Measurements from ENCODE around the gene PSMD9. TPM values are rescaled to one million over a fixed set of nuclear protein-coding genes. Genes with fewer than 3 reads are reported as not detected.

The PSMD9 gene
- total RNA-seq, 4 donors from 2014 or later: 21.7 to 57.3 (median 46.2) TPM

DNA sequence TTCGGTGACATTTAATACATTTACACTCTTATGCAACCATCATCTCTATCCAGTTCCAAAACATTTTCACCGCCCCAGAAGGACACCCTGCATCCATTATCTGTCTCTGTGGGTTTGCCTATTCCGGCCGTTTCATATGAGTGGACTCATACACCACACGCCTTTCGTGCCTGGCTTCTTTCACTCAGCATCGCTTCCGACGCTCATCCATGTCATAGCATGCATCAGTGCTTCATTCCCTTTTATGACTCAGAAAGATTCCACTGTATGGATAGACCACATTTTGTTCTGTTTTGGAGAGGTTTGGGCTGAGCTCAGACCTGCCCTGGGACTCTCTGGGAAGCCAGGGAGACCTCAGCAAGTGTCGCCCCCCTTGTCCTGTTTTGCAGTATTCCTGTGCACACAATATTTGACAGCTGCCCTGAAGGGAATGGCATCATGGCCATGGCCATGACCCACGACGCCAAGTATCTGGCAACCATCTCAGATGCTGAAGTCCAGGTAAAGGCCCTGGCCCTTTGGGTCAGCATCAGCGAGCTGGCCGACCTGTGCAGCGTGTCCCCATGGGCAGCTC, 53.6 kb downstream of the PSMD9 start:
- TF ChIP-seq POLR2A (IDR thresholded peaks at IDR 0.05) (no peak), EP300 (IDR thresholded peaks at IDR 0.05; ENCODE audit: low read depth) (no peak), POLR2AphosphoS5 (IDR thresholded peaks at IDR 0.05) (no peak)
- TF ChIP-seq, protein P1, sequence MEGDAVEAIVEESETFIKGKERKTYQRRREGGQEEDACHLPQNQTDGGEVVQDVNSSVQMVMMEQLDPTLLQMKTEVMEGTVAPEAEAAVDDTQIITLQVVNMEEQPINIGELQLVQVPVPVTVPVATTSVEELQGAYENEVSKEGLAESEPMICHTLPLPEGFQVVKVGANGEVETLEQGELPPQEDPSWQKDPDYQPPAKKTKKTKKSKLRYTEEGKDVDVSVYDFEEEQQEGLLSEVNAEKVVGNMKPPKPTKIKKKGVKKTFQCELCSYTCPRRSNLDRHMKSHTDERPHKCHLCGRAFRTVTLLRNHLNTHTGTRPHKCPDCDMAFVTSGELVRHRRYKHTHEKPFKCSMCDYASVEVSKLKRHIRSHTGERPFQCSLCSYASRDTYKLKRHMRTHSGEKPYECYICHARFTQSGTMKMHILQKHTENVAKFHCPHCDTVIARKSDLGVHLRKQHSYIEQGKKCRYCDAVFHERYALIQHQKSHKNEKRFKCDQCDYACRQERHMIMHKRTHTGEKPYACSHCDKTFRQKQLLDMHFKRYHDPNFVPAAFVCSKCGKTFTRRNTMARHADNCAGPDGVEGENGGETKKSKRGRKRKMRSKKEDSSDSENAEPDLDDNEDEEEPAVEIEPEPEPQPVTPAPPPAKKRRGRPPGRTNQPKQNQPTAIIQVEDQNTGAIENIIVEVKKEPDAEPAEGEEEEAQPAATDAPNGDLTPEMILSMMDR (IDR thresholded peaks at IDR 0.05): no peak
- intact Hi-C loops (cut with DNase I; ENCODE audit: low total_unique reads) (no loop called here), in situ Hi-C loops (cut with MboI; ENCODE audit: low pct_ligation_motif_present in 1 of 4, low pct_unique_long_range_greater_than_20kb in 1 of 4, low sequenced_read_pairs in 3 of 4) (no loop called here)

DNA sequence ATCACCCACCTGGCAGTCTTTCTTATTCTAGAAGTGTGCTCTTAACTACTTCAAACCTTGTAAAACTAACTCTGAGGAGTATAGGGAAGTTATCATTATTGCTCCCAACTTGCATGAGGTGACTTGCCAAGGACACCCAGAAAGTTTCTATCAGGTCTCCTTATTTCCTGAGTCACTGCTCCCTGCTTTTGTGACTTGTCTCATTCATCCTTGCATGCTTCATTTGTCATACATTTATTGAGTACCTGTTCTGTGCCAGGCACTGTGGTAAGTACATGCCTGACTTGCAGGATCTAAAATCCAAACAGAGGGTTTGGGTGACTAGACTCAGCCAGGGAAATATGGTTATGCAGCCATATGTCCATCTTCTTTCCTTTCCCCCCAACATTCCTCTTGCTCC, 55.3 kb downstream of the PSMD9 start:
- TF ChIP-seq POLR2AphosphoS5 (IDR thresholded peaks at IDR 0.05): no peak
- TF ChIP-seq, protein P1 (IDR thresholded peaks at IDR 0.05): no peak
- TF ChIP-seq POLR2A (IDR thresholded peaks at IDR 0.05): no peak
- no peak for TF ChIP-seq EP300 (IDR thresholded peaks at IDR 0.05; ENCODE audit: low read depth)
- in situ Hi-C loops (cut with MboI; ENCODE audit: low pct_ligation_motif_present in 1 of 4, low pct_unique_long_range_greater_than_20kb in 1 of 4, low sequenced_read_pairs in 3 of 4) (no loop called here), intact Hi-C loops (cut with DNase I; ENCODE audit: low total_unique reads) (no loop called here)
- H3K9me3 ChIP-seq: no peaks in the 10 kb centered on the region
- no peak for DNase-seq
- H3K36me3 ChIP-seq: no peaks in the 10 kb centered on the region
- H3K4me1 ChIP-seq: no peaks in the 10 kb centered on the region
- no peak overlapping the region for H3K27ac ChIP-seq
- no peaks in the 10 kb centered on the region for H3K27me3 ChIP-seq
- H3K4me3 ChIP-seq: no peak overlapping the region

More for the DNA sequence above, 53.6 kb downstream of the PSMD9 start:
- Histone ChIP-seq H3K27me3 (no peaks in the 10 kb centered on the region), H3K4me3 (no peak overlapping the region), H3K36me3 (no peaks in the 10 kb centered on the region), H3K9me3 (no peaks in the 10 kb centered on the region), H3K4me1 (no peaks in the 10 kb centered on the region), H3K27ac (no peak overlapping the region)
- no peak for DNase-seq
- WGBS, 2 donors (ENCODE audit: low coverage in 1 of 2): 97 to 100% methylated on average over 9 to 15 of the region's 15 CpGs

DNA sequence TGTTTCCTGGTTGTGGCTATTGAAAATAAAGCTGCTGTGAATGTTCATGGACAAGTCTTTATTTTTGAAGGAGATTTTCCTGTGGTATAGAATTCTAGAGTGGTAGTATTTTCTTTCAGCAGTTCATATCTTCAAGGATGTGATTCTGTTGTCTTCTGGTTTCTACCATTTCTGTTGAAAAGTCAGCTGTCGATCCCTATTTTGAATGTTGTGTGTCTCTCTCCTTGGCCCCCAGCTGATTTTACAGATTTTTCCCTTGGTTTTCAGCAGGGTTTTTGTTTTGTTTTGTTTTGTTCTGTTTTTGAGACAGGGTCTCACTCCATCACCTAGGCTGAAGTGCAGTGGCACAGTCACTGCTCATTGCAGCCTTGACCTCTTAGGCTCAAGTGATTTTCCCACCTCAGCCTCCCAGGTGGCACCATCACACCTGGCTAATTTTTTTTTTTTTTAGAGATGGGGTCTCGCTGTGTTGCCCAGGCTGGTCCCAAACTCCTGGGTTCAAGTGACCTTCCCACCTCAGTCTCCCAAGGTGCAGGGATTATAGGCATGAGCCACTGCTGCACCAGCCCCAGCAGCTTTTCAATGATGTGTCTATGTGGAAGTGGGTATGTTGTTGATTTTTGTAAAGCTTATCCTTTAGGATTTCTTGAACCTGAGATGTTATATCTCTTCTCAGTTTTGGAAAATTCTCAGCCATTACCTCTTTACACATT, 57.9 kb downstream of the PSMD9 start:
- H3K4me1 ChIP-seq: no peaks in the 10 kb centered on the region
- no peak overlapping the region for H3K27ac ChIP-seq
- TF ChIP-seq, protein P1 (IDR thresholded peaks at IDR 0.05): no peak
- TF ChIP-seq EP300 (IDR thresholded peaks at IDR 0.05; ENCODE audit: low read depth): no peak
- no peak for TF ChIP-seq POLR2A (IDR thresholded peaks at IDR 0.05)
- H3K27me3 ChIP-seq: no peaks in the 10 kb centered on the region
- no peaks in the 10 kb centered on the region for H3K36me3 ChIP-seq
- 96 to 100% methylated on average over 1 to 2 of the region's 2 CpGs for WGBS, 2 donors (ENCODE audit: low coverage in 1 of 2)
- no peaks in the 10 kb centered on the region for H3K9me3 ChIP-seq
- in situ Hi-C loops (cut with MboI; ENCODE audit: low pct_ligation_motif_present in 1 of 4, low pct_unique_long_range_greater_than_20kb in 1 of 4, low sequenced_read_pairs in 3 of 4) (no loop called here), intact Hi-C loops (cut with DNase I; ENCODE audit: low total_unique reads) (no loop called here)
- H3K4me3 ChIP-seq: no peak overlapping the region
- DNase-seq: no peak

DNA sequence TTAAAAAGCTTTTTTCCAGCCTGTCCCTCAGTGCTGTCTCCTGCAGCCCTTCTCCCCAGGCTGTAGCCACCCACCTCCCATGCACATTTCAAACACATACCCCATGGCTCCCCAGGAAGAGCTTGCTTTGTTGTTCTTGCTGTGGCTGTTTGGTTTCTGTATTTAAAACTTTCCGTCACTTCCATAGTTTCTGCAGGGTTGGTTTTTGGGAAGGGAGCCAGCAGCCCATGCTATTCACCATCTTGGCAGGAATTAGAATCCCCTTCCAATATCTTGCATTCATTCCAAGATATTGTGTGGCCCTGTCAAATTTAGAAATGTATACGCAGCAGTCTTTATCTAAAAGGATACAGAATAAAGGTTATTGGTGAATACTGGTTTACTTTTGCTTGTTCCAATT, 59.4 kb downstream of the PSMD9 start:
- H3K4me3 ChIP-seq: no peak overlapping the region
- no peak for TF ChIP-seq POLR2AphosphoS5 (IDR thresholded peaks at IDR 0.05)
- no peak for TF ChIP-seq POLR2A (IDR thresholded peaks at IDR 0.05)
- no peak for TF ChIP-seq EP300 (IDR thresholded peaks at IDR 0.05; ENCODE audit: low read depth)
- TF ChIP-seq, protein P1 (IDR thresholded peaks at IDR 0.05): no peak
- H3K27me3 ChIP-seq: no peaks in the 10 kb centered on the region
- H3K27ac ChIP-seq: no peak overlapping the region
- WGBS, 2 donors (ENCODE audit: low coverage in 1 of 2): 80 to 86% methylated on average over 1 to 2 of the region's 2 CpGs
- in situ Hi-C loops (cut with MboI; ENCODE audit: low pct_ligation_motif_present in 1 of 4, low pct_unique_long_range_greater_than_20kb in 1 of 4, low sequenced_read_pairs in 3 of 4): no loop called here
- intact Hi-C loops (cut with DNase I; ENCODE audit: low total_unique reads): no loop called here
- H3K36me3 ChIP-seq: no peaks in the 10 kb centered on the region
- H3K4me1 ChIP-seq: no peaks in the 10 kb centered on the region
- no peak for DNase-seq
- no peaks in the 10 kb centered on the region for H3K9me3 ChIP-seq

Data from transverse colon (tissue), 4 donors.